ENCODE measurements around the gene CDK9.

Gene CDK9

DNA sequence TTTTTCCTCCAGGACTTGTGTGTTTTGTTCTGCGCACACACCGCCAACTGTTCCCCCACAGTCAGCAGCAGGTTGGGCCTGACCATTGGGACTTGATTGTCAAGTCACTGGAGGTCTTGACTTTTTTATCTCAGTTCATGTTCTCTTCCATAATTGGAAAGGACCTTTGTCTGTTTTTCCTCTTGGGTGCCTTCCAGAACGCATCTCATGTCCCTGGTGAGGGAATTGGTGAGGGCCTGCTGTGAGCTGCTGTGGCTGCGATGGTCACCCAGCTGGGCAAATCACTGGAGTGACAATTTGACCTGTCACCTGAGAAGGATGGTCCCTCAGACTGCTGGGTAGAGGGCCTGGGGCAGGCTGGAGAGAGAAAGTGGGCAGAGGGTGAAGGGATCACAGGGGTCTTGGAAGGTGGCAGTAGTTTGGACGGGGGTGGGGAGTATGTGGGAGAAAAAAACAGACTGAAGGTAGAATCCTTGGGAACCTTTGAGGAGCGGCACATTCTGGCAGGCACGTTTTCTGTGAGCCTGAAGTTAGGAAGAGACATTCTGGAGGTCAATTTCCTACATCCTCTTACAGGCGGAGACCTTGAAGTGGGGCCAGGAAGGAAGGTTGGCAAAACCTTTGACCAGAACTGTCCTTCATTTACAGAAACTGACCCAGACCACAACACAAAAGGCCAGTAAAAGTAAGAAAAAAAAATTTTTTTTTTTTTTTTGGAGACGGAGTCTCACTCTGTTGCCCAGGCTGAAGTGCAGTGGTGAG is 4.4 kb downstream of the CDK9 start:
- no peak for DNase-seq
- Histone ChIP-seq H3K4me3 (ENCODE audit: low read depth, low read length) (no peak overlapping the region), H3K27me3 (no peaks in the 10 kb centered on the region), H3K9me3 (no peaks in the 10 kb centered on the region), H3K36me3 (peaks cover 50% of the 10 kb centered on the region), H3K4me1 (0 out of 2 replicates have a peak, but pooled peaks cover 4% of the 10 kb centered on the region)
- TF ChIP-seq, protein P1, sequence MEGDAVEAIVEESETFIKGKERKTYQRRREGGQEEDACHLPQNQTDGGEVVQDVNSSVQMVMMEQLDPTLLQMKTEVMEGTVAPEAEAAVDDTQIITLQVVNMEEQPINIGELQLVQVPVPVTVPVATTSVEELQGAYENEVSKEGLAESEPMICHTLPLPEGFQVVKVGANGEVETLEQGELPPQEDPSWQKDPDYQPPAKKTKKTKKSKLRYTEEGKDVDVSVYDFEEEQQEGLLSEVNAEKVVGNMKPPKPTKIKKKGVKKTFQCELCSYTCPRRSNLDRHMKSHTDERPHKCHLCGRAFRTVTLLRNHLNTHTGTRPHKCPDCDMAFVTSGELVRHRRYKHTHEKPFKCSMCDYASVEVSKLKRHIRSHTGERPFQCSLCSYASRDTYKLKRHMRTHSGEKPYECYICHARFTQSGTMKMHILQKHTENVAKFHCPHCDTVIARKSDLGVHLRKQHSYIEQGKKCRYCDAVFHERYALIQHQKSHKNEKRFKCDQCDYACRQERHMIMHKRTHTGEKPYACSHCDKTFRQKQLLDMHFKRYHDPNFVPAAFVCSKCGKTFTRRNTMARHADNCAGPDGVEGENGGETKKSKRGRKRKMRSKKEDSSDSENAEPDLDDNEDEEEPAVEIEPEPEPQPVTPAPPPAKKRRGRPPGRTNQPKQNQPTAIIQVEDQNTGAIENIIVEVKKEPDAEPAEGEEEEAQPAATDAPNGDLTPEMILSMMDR (IDR thresholded peaks at IDR 0.05; ENCODE audit: low read depth, low read length): no peak

DNA sequence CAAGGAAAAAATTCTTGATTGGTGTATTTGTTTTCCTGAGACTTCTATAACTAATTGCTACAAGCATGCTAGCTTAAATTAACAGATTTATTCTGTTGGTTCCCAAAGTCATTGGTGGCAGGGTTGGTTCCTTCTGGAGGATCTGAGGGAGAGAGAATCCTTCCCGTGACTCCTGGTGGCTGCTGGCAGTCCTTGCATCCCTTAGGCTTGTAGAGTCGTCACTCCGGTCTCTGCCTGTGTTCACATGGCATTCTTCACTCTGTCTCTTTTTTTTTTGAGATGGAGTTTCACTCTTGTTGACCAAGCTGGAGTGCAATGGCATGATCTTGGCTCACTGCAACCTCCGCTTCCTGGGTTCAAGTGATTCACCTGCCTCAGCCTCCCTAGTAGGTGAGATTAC is 5.3 kb downstream of the CDK9 start:
- no peak for DNase-seq
- H3K36me3 ChIP-seq: peaks cover 50% of the 10 kb centered on the region
- no peak overlapping the region for H3K4me3 ChIP-seq (ENCODE audit: low read depth, low read length)
- peaks cover 4% of the 10 kb centered on the region; the same call in 1 of the 2 replicates for H3K4me1 ChIP-seq
- no peaks in the 10 kb centered on the region for H3K27me3 ChIP-seq
- TF ChIP-seq, protein P1 (IDR thresholded peaks at IDR 0.05; ENCODE audit: low read depth, low read length): no peak
- H3K9me3 ChIP-seq: no peaks in the 10 kb centered on the region

DNA sequence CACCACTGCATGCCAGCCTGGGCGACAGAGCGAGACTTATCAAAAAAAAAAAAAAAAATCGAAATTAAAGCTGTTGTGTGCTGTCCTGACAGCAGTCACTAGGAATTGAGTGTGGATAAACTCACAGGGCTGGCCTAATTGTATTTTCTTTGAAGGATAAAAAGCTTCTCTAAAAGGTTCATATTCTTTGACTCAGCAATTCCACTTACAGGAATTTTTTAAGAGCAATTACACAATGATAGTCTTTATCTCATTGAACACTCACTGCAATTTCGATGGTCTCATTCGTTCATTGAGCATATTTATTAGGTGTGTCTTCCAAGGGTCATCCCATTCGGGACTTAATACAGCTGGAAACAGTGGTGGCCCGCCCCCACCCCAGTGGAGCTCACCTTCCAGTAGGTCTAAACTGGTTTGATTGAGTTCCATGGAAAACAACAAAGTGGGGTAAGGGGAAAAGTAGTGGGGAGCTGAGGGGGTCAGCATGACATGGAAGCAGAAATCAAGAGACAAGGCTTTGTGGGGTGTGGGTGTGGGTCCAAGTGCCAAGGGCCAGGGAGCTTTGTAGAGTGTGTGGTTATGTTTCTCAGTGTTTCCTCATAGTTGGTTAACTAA is 6.7 kb downstream of the CDK9 start:
- no peak overlapping the region for H3K4me3 ChIP-seq (ENCODE audit: low read depth, low read length)
- no peaks in the 10 kb centered on the region for H3K27me3 ChIP-seq
- TF ChIP-seq, protein P1 (IDR thresholded peaks at IDR 0.05; ENCODE audit: low read depth, low read length): no peak
- peaks cover 43% of the 10 kb centered on the region for H3K36me3 ChIP-seq
- no peaks in the 10 kb centered on the region for H3K9me3 ChIP-seq
- no peaks in the 10 kb centered on the region; the same call in 1 of the 2 replicates for H3K4me1 ChIP-seq
- DNase-seq: no peak

DNA sequence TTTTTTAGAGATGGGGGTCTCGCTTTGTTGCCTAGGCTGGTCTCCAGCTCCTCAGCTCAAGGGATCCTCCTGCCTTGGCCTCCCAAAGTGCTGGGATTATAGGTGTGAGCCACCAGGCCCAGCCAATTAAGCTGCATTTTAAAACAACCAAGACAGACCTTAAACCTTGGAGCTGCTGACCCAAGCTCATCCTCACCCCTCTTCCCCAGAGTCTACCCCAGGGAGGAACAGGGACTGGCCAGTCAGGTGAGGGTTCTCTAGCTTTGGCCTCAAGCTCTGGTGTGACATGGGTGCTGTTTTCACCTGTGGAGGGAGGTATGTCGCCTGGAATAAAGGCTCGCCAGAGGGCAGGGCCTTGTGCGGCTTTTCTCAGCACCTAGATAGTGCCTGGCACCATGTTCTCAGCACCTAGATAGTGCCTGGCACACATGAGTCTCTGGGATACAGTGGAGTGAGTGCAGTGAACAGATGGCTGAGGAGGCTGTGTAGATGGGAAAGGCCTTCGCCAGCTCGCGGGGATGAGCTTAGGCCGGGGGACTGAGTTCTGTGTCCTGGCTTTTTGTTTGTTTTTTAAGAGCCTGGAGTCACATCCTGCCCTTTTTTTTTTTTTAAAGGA is 7.4 kb downstream of the CDK9 start:
- no peaks in the 10 kb centered on the region; the same call in 1 of the 2 replicates for H3K4me1 ChIP-seq
- H3K4me3 ChIP-seq (ENCODE audit: low read depth, low read length): no peak overlapping the region
- H3K36me3 ChIP-seq: peaks cover 36% of the 10 kb centered on the region
- no peak for DNase-seq
- TF ChIP-seq, protein P1 (IDR thresholded peaks at IDR 0.05; ENCODE audit: low read depth, low read length): no peak
- no peaks in the 10 kb centered on the region for H3K27me3 ChIP-seq
- no peaks in the 10 kb centered on the region for H3K9me3 ChIP-seq

DNA sequence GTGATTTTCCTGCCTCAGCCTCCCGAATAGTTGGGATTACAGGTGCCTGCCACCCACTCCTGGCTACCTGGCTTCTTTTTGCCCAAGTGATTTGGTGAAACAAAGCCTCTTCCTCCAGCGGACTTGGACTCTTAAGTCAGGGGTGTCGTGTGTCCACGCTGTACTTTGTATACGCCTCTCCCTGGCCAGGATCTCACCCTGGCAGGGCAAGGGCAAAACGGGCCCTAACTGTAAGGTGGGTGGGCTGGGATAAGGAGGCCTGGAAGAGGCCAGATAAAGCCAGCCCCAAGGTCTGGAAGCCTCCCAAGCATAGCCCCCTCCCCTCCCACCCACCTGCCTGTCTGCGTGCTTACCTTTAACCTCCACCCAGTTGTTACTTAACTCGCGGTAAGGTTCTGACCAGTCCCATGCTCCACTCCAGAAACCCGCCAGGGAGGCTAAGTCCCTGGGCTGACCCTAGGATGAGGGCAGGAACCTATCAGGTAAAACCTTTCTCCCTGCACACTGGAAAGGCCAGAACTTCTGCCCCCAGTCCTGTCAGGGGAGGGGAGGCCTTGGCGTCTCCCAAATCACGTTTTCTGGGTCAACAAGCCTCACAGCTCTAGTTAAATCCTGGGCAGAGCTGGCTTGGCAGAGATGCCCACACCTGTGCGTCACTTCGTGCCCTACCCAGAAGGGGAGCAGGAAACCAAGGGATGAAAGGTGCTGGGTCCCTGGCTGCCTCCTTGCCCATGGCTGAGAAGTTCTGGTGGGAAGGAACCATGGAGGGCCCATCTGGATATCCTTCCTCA is 8.4 kb downstream of the CDK9 start:
- no peak for DNase-seq

More for the DNA sequence above, 8.4 kb downstream of the CDK9 start:
- TF ChIP-seq, protein P1 (IDR thresholded peaks at IDR 0.05; ENCODE audit: low read depth, low read length): no peak
- no peak overlapping the region for H3K4me3 ChIP-seq (ENCODE audit: low read depth, low read length)
- H3K36me3 ChIP-seq: peaks cover 26% of the 10 kb centered on the region
- H3K4me1 ChIP-seq: no peaks in the 10 kb centered on the region; the same call in 1 of the 2 replicates
- H3K9me3 ChIP-seq: no peaks in the 10 kb centered on the region
- H3K27me3 ChIP-seq: no peaks in the 10 kb centered on the region

Measured in BE2C (cell line).